Measurements from ENCODE around the gene PLOD3.

- TF ChIP-seq CTCF (conservative IDR thresholded peaks at IDR 0.05) (no peak), ZFX (IDR thresholded peaks at IDR 0.05) (no peak)
Measured at GRCh38 chr7:101166909-101167644, 50.3 kb downstream of the PLOD3 start.

Data from C4-2B (cell line).